Activated CD4-positive, CD25-positive, alpha-beta regulatory T cell treated with anti-CD3 and anti-CD28 coated beads, Interleukin-2, amount 50 U/mL, for 16 hours (primary cell): Measurements from ENCODE around the gene DENND6A.
"Not testable (repeated sequence)": the region's sequence is repeated elsewhere in the genome, so short reads cannot be mapped to it uniquely, and the experiment has no call there.

ENCODE experiments used
- DNase-seq: peaks from one replicate; pipeline ENCODE4 v3.0.0-alpha.2; 2020; ENCODE audit warnings: low read depth, low spot score

Gene DENND6A

DNA sequence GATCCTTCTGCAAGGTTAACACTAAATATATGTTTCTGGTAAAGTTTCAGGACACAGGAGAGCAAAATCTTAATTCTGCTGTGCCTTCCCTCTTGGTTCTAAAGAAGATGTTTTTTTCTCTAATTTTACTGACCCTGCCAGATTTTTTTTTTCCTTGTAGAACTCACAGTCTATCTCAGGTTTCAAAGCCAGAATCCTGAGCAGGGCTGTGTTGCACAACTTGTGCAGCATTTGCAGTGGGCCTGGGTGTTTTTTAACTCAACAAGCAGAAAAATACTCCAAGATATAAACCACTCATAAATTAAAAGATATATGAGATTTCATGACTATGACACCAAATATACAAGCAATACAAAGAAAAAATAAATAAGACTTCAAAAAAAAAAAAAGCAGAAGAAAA is 55.5 kb downstream of the DENND6A start:
- no peak for DNase-seq

DNA sequence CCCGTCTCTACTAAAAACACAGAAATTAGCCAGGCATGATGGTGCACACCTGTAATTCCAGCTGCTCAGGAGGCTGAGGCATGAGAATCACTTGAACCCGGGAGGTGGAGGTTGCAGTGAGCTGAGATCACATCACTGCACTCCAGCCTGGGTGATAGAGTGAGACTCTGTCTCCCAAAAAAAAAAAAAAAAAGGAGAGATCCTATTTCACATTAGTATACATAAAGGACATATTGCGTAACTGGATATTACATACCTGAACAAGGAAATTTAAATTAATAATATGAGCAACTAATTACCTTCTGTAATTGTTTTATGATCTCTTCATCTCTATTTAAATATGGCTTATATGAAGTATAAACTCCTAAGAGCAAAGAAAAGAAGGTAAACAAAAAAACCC is 58.6 kb downstream of the DENND6A start:
- not testable (repeated sequence) for DNase-seq

DNA sequence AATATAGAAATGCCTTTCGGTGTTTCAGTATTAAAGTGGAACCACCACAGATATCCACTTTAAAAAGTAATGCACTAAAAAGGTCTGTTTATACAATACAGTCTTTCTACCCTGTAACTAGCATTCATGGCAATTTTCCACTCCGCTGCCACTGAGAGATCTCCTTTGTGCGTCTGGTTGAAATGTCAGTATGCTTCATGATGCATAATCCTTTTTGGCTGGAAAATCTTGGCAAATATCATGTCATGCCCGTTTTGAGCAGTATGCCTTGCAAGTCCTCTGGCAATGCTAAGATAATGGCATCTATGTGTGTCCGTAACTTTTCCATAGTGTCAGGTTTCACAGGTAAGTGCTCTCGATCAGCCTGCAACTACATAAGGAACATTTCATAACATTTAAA is 64.9 kb downstream of the DENND6A start:
- no peak for DNase-seq

DNA sequence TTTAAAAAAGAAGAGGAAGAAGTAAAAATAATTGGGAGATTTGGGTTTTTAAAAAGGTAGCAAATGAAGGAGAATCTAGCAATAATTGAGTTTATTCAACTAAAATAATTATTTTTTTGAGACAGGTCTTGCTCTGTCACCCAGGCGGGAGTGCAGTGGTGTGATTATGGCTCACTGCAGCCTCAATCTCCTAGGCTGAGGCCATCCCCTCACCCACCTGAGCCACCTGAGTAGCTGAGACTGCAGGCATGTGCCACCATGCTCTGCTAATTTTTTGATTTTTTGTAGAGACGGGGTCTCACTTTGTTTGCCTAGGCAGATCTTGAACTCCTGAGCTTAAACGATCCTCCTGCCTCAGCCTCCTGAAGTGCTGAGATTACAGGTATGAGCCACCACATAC is 68.1 kb downstream of the DENND6A start:
- DNase-seq: no peak

- DNase-seq: no peak
These were observed 70.5 kb downstream of the DENND6A start for GRCh38 chr3:57622362-57622761.

DNA sequence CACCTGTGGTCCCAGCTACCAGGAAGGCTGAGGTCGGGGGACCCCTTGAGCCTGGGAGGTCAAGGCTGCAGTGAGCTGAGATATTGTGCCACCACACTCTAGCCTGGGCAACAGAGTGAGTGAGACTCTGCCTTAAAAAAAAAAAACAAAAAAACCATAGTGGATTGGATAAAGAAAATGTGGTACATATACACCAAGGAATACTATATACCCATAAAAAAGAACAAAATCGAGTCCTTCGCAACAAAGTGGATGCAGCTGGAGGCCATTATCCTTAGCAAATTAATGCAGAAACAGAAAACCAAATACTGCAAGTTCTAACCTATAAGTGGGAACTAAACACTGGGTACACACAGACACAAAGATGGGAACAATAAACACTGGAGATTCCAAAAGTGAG is 75.1 kb downstream of the DENND6A start:
- DNase-seq: no peak

DNA sequence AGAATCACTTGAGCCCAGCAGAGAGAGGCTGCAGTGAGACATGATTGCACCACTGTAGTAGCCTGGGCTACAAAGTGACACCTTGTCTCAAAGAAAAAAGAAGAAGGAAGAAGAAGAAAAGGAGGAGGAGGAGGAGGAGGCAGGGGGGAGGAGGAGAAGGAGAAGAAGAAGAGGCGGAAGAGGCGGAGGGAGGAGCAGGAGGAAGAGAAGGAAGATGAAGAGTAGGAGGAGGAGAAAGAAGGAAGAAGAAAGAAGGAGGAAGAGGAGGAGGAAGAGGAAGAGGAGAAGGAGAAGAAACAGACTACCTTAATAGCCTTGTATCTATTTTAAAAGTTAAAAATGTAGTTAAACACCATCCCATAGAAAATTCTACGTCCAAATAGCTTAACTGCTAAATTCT is 76.6 kb downstream of the DENND6A start:
- DNase-seq: no peak

- DNase-seq: not testable (repeated sequence)
These were observed 81.0 kb downstream of the DENND6A start for GRCh38 chr3:57611870-57612269.

DNA sequence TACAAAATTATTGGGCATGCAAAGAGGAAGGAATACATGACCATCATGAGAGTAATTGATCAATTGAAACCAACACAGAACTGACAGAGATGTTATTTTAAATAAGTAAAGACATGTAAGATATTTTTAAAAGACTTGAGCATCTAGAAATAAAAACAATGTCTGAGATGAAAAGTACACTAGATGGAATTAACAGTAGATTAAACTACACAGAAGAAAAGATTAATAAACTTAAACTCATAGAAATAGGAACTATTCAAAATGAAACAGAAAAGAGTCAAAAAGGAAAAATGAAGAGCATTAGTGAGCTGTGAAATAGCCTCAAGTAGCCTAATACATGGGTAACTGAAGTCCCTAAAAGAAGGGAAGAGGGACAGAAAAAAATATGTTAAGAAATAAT is 87.2 kb downstream of the DENND6A start:
- DNase-seq: no peak

- no peak for DNase-seq
These were observed 87.9 kb downstream of the DENND6A start for GRCh38 chr3:57604971-57605370.

- no peak for DNase-seq
These were observed 92.7 kb downstream of the DENND6A start for GRCh38 chr3:57600195-57600594.

DNA sequence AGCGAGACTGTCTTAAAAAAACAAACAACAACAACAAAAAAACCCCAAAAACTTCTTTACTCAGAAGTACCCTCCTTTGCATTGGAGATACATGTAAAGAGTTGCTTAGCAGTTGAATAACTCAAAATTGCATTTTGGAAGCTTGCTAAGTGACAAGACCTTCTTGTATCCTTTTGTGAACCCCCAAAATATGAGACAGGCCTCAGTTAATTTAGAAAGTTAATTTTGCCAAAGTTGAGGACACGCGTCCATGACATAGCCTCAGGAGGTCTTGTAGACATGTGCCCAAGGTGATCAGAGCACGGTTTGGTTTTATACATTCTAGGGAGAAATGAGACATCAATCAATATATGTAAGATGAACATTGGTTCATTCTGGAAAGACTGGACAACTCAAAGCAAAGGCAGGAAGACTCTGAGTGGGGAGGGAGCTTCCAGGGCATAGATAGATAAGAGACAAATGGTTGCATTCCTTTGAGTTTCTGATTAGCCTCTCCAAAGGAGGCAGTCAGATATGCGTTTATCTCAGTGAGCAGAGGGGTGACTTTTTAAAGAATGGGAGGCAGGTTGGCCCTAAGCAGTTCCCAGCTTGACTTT is 94.0 kb downstream of the DENND6A start:
- no peak for DNase-seq

- peak; percentile 99 for DNase-seq
These were observed 95.6 kb downstream of the DENND6A start, which contains the start of gene ARF4 for GRCh38 chr3:57597127-57597923. Gene ARF4, minus strand, starts transcription at chr3:57597344. Its CDS starts 204 bp downstream, at chr3:57597140.

DNA sequence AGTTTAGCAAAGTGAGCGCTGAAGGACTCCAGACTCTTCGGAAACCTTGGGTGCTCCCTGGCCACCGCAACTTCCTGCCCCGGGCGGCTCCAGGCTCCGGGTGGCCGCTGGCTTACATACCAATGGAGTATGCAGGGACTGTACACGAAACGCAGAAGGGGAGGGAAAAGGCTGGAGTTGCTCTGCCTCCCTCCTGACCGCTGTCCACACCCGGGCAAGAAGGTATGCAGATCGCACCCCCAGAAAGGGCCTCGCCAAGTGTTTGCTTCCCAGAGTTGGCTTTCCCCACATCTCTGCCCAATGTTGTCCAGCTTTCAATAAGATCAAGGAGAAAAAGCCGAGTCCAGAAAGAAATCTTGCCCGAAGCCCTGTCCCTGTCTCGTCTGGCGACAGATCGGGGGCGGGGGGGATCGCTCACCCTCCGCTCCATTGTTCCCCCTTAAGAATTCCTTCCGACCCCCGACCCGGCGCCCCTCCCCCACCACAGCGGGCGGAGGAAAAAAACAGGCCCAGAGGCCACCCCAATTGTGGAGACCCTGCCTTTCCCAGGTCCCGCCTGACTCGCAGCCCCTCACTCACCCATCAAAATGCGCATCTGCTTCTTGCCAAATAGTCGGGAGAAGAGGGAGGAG is 96.3 kb downstream of the DENND6A start:
- DNase-seq: peak; percentile 31

- no peak for DNase-seq
These were observed 98.3 kb downstream of the DENND6A start for GRCh38 chr3:57594576-57594975.

DNA sequence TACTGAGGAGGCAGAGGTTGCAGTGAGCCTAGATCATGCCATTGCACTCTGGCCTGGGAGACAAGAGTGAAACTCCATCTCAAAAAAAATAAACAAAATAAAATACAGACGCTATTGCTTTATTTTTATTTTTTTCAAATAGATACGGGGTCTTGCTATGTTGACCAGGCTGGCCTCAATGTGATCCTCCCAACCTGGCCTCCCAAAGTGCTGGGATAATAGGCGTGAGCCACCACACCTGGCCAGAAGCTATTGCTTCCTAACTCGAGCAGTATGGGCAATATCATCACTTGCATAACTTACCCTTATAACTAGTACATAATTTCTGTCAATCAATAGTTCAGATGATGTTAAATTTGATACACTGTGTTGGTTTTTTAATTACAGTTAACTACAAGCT is 98.7 kb downstream of the DENND6A start:
- no peak for DNase-seq

- DNase-seq: no peak
These were observed 100.6 kb downstream of the DENND6A start for GRCh38 chr3:57592306-57592705.

DNA sequence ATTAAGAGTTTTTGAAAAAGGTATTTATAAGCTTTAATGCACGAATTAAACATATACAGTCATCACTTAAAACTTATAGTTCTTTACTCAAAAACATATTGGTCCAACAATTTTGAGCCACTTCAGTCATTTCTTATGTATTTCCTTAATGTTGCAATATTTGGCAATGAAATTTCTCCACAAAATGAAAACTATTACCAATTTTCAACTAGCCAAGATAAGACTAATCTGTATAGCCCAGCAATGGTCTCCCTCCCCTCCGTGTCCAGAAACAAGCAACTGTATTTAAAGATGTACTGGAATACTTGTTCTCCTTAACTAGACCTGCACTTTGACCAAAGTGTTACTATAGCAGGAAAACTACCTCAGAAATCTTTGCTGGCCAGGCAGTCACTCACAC is 105.0 kb downstream of the DENND6A start:
- no peak for DNase-seq

DNA sequence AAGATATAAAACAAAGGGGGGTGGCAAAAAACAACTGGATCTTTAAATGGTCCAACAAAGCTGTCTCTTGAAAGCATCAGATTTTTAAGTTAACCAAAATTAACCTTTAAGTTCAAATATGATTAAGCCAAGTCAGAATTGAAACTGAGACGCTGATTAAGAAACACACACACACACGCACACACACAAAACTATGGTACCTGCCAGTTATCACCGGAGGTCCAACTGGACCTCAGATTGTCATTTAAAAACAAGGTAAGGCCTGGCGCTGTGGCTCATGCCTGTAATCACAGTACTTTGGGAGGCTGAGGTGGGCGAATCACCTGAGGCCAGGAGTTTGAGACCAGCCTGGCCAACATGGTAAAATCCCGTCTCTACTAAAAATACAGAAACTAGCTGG is 106.1 kb downstream of the DENND6A start:
- DNase-seq: no peak

GRCh38 chr3:57583544-57583943 is 109.3 kb downstream of the DENND6A start:
- DNase-seq: no peak

GRCh38 chr3:57582474-57583168 is 110.3 kb downstream of the DENND6A start:
- no peak for DNase-seq

- DNase-seq: no peak
These were observed 115.1 kb downstream of the DENND6A start for GRCh38 chr3:57577801-57578200.
